NCI-H2196 treated with DMSO at 0.1 percent for 48 hours (cell line): Measurements from ENCODE around the gene ASPSCR1.

Experiments used
- DNase-seq: peaks from one replicate; lab custom pipeline; 2025; ENCODE audit not compliant: unreplicated experiment; lab: John Stamatoyannopoulos, UW

Gene ASPSCR1, protein sequence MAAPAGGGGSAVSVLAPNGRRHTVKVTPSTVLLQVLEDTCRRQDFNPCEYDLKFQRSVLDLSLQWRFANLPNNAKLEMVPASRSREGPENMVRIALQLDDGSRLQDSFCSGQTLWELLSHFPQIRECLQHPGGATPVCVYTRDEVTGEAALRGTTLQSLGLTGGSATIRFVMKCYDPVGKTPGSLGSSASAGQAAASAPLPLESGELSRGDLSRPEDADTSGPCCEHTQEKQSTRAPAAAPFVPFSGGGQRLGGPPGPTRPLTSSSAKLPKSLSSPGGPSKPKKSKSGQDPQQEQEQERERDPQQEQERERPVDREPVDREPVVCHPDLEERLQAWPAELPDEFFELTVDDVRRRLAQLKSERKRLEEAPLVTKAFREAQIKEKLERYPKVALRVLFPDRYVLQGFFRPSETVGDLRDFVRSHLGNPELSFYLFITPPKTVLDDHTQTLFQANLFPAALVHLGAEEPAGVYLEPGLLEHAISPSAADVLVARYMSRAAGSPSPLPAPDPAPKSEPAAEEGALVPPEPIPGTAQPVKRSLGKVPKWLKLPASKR

DNA sequence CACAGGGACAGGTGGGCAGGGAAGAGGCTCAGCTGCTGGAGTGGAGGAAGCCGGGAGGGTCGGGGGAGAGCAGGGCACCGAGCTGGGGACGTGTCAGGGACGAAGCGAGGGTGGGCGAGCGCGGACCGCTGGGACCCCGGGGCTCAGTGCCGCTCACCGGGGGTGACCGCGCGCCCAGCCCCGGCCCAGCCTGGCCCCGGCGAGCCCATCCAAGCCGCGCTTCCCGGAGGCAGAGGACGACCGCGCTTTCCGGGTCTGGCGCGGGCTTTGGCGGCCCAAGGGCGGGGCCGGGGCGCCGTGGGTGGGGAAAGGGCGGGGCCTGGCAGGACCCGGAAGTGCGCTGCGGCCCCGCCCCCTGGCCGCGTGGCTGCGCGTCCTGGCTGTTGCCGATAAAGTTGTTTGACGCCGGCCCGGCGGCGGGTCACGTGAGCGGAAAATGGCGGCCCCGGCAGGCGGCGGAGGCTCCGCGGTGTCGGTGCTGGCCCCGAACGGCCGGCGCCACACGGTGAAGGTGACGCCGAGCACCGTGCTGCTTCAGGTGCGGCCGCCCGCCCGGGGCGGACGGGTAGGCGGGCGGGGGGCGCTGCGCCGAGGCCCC is at the start of gene ASPSCR1:
Gene ASPSCR1, plus strand, starts transcription at position 419 of the 598 bp plus-strand sequence. Its CDS starts 18 bp downstream, at position 437.
- DNase-seq: peak; percentile 93

DNA sequence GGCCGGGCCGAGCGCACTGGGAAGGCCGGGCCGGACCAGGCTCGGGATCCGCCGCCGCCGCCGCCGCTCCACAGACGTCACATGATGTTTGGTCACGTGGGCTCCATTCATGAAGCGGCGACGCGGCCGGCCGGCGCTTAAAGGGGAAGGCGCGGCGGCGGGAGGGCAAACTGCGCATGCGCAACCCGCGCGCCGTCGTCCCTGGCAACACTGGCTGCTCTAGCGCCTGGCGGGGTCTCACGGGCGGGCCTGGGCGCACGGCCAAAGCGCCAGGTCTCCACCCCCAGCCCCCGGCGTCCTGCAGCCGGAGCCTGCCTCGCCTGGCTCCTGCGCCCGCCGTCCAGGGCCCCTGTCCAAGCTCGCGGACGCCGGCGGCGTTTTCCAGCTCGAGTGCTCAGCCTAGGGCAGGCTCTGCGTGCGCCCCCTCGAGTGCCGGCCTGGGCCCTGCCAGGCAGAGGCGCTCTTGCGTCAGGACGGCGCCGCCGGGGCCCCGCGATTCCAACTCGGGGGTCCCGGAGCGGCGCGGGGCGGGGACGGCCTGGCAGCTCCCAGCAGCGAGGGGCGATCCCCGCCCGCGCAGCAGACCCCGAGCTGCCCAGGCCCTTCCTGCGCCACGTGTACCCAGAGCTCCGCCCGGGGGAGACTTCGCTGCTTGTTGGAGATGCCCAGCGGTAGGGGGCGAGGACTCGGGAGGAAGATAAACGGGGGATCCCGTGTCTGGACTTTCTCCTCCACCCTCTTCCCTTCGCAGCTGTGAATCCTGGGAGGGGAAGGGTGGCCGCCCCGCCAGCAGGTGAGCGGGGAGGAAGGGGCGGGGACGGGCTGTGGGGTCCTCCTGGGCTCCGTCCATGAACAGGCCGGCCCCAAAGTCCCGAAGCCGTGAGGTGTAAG is 49.5 kb upstream of the ASPSCR1 start, which contains the start of gene MAFG:
Gene MAFG, minus strand, starts transcription at position 83 of the 891 bp plus-strand sequence. CDS start 4,550 bp downstream, outside the sequence.
- peak; percentile 96 for DNase-seq

DNA sequence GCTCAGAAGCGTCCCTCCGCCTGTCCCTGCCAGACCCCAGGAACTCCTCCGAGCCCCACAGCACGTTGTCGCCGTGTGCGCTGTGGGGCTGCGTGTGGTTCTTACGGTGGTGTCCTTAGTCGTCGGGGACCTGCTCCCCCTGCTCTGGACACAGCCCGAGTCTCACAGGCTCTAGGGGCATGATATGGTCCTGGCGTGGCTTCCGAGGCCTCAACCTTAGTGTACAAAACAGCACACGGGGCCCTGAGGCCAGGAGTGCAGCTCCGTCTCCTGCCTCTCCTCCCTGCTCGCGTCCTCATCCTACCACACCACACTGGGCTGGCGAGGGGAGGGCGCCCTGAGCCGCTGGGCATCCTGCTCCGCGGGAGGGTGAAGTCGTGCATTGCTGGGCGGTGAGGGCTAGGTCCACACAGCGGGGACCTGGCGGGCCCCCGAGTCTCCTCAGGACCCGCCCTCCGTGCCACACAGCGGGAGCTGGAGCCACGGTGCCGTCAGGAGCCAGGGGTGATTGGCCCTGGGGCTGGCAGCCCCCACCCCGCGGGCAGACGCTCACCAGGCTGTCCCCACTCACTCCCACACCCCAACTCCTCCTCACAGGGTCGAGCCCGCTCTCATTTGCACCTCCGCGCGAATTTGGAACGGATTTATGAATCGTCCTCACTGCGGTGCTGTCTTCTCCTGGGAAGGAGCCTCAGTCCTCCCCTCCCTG is 48.7 kb upstream of the ASPSCR1 start:
- DNase-seq: no peak

DNA sequence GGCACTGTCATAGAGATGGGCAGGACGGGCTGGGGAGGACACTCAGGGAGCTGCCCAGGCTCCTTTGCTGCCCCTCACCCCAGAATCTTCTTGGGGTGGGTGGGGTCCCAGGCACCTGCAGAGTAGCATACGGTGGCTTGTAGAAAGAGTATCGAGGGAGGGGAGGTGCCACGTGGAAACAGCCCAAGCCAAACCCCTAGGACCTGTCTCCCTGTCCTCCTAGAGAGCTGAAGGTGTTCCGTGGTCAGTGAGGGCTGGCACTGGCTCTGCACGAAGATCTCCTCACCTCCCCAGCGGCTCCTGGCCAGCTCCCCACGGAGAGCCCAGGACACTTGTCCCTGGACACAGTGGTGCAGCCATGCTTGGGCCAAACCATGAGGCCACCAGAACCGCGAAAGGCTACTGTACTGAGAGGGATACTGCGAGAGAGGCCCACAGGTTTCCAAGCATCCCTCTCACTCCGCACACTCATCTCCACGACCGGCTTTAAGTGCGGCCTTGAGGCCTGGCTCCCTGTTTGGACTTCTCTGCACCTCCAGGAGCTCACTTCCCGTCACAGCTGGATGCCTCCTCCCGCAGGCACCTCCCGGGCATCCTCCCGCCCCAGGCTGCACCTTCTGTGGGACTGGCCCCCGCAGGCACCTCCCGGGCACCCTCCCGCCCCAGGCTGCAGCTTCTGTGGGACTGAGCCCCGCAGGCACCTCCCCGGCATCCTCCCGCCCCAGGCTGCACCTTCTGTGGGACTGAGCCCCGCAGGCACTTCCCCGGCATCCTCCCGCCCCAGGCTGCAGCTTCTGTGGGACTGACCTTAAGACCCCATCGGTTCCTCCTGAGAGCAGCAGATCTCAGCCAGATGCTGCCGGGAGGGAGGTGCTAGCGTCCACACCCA is 47.9 kb upstream of the ASPSCR1 start:
- DNase-seq: no peak

DNA sequence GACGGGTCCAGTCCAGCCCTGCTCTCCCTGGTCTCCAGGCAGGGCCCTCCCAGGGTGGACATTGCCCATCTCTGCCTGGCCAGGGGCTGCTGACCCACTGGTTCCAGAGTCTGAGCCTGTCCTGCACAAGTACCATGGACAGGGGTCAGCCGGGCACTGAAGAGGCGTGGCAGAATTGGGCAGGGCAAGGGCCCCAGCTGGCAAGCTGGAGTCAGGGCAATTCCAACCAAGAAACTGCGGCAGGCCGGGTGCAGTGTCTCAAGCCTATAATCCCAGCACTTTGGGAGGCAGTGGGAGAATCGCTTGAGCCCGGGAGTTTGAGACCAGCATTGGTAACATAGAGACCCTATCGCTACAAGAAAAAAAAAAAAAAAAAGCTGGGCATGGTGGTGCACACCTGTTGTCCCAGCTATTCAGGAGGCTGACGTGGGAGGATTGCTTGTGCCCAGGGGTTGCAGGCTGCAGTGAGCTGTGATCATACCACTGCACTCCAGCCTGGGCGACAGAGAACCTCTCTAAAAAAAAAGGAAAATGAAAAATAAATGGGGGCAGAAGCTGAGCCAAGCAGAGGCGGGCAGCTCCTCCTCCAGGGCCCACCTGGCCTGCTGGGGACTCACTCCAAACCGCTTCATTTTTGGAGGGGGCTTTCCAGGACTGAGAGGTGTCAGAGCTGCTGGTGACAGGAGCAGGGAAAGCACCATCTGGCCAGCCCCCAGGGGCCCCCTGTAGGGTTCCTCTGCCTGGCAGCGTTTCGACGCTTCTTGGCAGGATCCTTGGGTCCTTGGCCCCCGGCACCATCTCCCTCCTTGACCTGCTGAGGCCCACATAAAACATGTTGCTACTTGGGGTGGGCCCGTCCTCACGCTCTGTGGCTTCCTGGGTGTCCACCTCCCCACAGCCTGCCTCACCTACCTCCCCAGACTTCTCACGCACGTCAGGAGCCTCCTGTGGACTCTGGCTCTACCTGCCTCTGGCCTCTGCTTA is 47.0 kb upstream of the ASPSCR1 start:
- DNase-seq: no peak

DNA sequence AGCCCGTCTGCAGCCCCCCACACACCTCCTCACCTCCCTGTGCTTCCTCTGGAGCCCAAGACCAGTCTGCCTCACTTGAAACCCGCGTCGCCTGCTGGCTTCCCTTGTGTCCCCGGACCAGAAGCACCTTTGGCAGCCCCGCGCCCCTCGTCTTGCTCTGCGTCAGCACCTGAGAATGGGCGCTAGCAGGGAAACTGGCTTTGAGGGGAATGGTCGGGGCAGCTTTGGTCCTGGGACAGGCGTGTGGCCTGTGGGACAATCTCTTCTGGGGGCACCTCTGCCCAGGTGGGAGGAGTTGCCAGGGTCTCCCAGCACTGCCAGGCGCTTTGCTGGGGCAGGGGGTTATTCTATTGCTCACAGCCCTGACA is 46.3 kb upstream of the ASPSCR1 start:
- no peak for DNase-seq

DNA sequence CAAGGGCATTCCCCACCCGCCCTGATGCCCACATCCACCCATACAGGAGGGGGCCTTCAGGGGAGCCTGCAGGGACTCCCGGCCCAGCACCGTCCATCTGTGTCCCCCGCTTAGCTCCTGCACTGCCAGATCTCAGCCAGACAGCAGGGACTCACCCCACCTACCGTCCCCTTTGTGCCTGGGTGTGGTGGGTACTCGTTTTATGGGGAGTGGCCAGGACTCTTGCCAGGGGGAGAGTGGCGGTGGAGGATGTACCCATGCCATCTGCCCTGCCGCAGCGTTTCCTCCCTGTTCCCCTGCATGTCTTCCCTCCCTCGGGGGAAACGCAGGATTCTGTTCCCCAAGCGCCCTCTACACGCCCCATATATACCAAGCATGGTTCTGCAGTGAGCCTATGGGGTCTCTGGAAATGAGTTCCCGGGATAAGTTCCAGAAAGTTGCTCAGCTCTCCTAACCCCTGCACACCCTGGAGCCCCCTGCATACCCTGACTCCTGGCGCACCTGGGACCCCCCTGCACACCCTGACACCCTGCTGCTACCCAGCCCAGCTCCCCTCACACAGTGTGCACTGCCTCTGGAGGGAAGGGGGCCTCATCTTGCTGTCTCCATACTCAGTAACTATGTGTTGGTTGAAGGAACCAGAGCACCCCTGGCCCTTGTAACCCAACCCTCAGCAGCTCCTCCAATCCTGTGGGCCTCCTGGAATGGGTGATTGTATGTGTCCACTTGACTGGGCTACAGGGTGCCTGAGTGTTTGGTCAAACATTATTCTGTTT is 45.7 kb upstream of the ASPSCR1 start:
- no peak for DNase-seq

DNA sequence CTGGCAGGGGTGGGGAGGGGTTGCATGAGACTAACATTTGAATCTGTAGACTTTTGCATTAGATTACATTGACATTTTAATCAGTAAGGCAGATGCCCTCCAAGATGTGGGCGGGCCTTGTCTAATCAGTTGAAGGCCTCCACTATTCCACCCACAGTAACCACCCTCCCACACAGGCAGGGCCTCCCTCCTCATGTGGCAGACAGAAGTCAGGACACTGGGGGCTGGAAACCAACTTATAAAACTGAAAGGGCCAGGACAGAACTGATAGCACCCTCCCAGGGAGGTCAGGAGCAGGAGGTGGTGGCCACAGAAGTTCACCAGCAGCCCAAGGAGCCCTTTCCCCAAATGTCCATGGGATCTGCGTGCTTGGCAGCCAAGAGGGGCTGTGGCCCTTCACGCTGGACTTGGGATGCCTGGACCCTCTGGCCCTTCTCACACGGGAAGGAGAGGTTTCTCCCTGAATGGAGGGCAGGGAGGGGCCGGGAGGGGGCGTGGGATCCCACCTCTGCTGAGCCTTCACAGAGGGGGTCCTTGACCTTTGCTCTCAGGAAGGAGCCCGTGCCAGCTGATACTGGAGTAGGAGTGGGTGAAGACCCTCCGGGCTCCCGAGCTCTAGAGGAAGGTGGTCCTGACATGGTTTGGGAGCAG is 45.0 kb upstream of the ASPSCR1 start:
- no peak for DNase-seq

DNA sequence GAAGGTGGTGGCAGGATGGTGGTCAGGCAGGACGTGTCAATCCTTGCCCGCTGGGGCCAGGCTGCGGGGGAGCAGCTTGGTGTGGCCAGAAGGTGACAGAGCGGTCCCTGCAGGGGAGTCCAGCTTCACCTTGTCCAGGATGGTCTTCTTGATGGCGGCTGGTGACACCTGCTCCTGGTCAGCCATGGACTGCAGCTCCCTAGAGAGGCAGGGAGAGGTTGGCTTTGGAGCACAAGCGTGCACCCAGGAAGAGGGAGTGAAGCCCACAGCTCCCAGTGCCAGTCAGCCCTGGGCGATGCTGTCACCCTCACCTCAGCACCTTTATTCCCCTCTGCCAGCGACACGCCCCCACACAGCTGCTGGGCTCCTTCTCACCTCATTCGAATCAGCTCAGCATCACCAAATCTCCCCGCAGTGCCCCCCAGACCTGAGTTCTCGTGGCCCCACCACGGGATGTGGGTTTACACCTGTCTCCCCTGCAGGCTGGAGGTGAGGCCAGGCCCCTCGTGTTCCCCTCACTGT is 44.2 kb upstream of the ASPSCR1 start:
- no peak for DNase-seq

DNA sequence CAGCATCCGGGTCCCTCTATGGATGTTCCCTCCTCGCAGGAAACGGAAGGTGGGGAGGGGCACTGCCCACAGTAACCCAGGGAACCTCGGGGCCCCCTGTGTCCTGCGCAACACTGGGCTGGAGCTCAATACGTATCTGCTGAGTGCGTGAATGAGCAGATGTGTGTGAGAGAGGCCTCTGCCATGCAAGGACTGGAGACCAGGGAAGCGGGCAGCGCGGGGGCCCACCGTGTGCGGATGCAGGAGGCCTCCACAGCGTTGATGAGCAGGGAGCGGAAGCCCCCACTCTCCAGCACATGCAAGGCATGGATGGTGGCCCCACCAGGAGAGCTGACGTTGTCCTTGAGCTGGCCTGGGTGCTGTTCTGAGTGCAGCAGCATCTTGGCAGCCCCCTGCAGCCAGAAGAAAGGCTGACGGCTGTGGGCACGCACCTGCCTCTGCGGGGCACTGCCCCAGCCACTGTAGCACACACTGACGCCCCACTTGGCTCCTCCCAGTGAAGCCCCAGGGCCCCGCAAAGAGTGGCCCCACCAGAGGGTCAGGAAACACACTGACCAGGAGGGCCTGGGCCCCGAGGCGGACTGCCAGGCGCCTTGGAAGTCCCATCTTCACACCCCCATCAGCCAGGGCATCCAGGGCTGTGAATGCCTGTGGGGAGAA is 43.2 kb upstream of the ASPSCR1 start:
- DNase-seq: no peak

DNA sequence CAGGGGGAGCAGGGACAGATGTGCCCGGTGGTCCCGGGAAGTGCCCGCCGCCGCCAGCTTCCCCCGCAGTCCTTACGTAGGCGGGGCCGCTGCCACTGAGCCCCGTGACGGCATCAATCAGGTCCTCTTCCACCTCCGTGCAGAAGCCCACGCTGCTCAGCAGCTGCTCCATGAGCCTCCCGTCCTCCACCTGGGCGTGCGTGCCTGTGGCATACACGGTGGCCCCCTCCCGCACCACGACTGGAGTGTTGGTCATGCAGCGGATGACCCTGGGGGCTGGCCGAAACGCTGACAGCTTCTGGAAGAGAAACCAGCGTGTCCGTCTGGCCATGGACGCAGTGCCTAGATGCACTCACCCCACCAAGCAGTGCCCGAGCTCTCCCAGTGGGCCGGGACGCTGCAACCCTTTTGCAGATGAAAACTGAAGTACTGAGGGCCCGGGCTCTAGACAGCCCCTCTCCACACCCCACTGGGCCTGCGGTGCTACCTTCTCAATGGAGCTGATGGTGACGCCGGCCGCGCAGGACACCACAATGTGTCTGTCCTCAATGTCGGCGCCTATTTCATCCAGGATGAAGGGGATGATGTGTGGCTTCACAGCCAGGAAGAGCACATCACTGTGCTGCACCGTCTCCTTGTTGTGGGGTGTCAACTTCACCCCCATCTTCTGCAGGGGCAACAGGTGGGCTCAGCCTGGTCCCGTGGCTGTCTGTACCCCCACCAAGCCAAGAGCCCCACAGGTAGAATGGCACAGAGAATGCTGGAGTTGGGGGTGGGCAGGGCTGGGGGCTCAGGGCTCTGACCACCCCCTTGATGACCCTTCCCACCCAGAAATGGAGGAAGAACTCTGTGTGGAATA is 42.4 kb upstream of the ASPSCR1 start:
- DNase-seq: no peak

DNA sequence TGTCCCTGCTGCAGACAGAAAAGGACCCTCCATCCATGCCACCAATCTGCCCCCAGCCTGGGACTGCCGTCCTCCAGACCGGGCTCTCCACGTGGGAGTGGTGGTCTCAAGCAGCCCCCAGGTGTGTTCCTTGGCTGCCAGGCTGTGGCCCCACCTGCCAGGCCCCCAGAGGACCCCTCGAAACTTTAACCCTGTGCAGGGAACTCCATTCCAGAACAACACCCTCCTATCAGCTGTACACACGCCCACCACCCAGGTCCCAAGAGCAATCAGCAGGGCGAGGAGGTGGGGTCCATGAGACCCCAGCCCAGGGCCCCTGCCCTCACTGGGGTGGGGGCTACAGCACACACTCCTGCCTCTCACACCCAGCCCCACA is 41.7 kb upstream of the ASPSCR1 start:
- DNase-seq: no peak

DNA sequence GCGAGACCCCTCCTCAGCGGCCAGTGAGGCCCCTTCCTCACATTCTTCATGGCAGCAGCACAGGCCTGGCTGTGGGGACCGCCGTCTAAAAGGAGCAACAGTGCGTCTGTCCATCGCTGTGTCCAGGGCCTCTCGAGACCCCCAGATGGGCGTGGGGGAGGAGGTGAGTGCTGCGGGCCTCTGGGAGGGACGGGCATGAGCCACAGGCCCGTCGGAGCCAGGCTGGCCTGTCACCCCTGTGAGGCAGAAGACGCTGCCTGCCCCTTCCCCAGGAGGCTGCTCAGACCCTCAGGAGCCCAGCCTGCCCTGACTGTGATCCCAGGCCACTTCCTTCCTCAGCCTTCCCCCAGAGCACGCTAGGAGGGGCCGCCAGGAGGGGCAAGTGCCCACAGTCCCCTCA is 38.2 kb upstream of the ASPSCR1 start:
- DNase-seq: no peak

DNA sequence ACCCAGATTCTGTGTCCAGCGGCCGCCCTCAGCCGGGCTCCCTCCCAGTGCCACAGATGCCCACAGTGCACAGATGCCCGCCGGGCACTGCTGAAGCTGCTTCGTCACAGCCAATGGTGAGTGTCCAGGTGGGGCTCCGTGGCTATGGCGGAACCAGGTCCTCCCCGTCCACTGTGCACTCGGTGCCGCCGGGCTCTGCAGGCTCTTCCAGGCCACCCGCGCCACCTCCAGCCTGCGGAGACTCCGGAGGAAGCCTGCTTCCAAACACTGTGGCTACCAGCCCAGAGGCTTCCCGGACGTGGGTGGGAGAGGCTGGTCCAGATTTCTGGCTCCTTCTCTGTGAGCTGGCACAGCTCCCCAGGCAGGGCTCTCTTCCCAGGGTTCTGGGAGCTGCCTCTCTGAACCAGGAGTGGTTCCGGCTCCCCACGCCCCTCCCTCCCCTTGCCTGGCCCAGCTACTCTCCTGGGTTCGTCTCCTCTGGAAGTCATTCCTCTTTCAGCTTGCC is 37.5 kb upstream of the ASPSCR1 start:
- DNase-seq: no peak
